Mononuclear cell (primary cell): Measurements from ENCODE around the gene FUNDC1. TPM values are rescaled to one million over a fixed set of nuclear protein-coding genes. Genes with fewer than 3 reads are reported as not detected.

Experiments used
- H3K27me3 ChIP-seq: 2 replicates; pipeline ENCODE4 v1.6.0; 2011; ENCODE audit warnings: low read length, control low read depth; ENCODE audit not compliant: insufficient read depth
- H3K4me1 ChIP-seq: 2 replicates; pipeline ENCODE4 v1.5.1; 2011; ENCODE audit warnings: mild to moderate bottlenecking, low read length, control low read depth; ENCODE audit not compliant: insufficient read depth
- H3K4me3 ChIP-seq: 2 replicates; pipeline ENCODE4 v1.5.1; 2011; ENCODE audit warnings: mild to moderate bottlenecking, low read length, moderate library complexity
- H3K9me3 ChIP-seq: 2 replicates; pipeline ENCODE4 v1.5.1; 2011; ENCODE audit warnings: low read depth, mild to moderate bottlenecking, control low read depth, low read length
- total RNA-seq: library from RNA; depleted of rRNA; stranded (reverse); fragments of >200 nt; gene quantifications from one replicate; pipeline ENCODE4 v1.2.3, GENCODE V29; 2012

FUNDC1 gene
- total RNA-seq, 1 donor: 12.5 TPM

DNA sequence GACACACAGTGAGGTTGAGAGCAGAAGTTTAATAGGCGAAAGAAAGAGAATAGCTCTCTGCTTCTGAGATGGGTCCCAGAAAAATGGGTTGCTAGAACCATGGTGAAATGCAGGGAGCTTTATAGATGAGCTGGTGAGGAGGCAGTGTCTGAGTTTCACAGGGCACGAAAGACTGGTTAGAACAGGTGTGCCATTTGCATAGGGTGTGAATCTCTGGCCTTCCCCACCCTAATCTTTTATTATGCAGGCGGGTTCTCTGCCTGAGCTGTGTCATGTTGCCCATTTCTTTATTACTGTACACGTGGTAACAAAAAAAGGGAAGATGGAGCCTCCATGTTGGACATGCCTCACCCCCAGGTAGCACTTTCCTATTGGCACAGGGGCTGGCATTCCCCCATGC lies 39.1 kb downstream of the FUNDC1 start:
- H3K9me3 ChIP-seq: no peaks in the 10 kb centered on the region
- H3K4me3 ChIP-seq: no peak overlapping the region
- H3K4me1 ChIP-seq: no peaks in the 10 kb centered on the region
- H3K27me3 ChIP-seq: no peaks in the 10 kb centered on the region

DNA sequence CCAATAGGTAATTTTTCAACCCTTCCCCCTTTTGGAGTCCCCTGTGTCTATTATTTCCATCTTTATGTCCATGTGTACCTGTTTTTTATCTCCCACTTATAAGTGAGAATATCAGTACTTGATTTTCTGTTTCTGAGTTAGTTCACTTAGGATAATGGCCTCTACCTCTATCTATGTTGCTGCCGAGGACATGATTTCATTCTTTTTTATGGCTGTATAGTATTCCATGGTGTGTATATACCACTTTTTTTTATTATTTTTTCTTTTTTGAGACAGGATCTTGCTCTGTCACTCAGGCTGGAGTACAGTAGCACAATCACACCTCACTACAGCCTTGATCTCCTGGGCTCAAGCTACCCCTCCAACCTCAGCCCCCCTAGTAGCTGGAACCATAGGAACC lies 47.6 kb downstream of the FUNDC1 start:
- Histone ChIP-seq H3K27me3 (no peaks in the 10 kb centered on the region), H3K4me3 (no peak overlapping the region), H3K9me3 (no peaks in the 10 kb centered on the region), H3K4me1 (no peaks in the 10 kb centered on the region)

DNA sequence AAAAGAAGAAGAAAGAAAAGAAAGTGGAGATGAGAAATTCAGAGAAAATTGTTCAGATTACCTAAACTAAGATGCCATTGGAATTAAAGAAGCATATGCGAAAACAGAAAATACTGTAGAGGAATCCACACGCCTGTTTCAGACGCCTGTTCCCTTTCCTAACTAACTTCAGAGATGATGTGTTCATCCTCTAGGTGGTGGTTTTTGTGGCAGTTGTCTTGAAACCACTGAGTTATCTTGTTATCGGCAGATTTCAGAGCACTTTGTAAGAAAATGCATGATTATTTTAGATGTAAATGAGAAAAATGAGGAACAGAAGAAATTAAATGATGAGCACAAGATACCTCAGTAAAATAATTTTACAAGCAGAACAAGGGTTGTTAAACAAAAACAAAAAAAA lies 48.3 kb downstream of the FUNDC1 start:
- no peak overlapping the region for H3K4me3 ChIP-seq
- H3K9me3 ChIP-seq: no peaks in the 10 kb centered on the region
- no peaks in the 10 kb centered on the region for H3K4me1 ChIP-seq
- no peaks in the 10 kb centered on the region for H3K27me3 ChIP-seq

- no peaks in the 10 kb centered on the region for H3K4me1 ChIP-seq
- H3K27me3 ChIP-seq: no peaks in the 10 kb centered on the region
- no peaks in the 10 kb centered on the region for H3K9me3 ChIP-seq
- H3K4me3 ChIP-seq: no peak overlapping the region
Observed at GRCh38 chrX:44489515-44489914, 53.1 kb downstream of the FUNDC1 start.

GRCh38 chrX:44484607-44485146 lies 58.0 kb downstream of the FUNDC1 start:
- H3K4me3 ChIP-seq: no peak overlapping the region
- no peaks in the 10 kb centered on the region for H3K9me3 ChIP-seq
- no peaks in the 10 kb centered on the region for H3K27me3 ChIP-seq
- no peaks in the 10 kb centered on the region for H3K4me1 ChIP-seq

DNA sequence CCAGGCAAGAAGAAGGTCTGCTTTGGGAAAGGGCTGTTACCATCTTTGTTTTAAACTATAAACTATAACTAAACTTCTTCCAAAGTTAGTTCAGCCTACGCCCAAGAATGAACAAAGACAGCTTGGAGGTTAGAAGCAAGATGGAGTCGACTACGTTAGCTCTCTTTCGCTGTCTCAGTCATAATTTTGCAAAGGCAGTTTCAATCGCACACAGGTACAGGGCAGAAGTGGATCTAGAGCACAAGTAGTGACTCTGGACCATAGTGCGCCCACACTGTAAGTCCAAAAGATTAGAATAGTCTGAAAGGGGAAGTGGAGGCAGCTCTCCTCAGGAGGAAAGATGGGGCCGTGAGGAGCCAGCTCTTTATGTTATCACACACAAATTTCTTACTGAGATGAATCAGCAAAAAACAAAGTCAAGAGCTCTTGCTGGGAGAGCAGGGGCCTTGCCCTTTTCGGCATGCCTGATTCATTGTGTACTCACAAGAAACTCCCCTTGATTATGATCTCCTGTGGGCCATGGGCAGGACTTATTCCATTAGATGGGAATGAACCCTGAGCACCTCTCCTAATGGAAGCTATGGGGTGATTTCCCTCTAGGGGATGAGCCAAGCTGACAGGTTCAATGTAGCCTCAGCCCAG lies 58.6 kb downstream of the FUNDC1 start:
- Histone ChIP-seq H3K4me1 (no peaks in the 10 kb centered on the region), H3K27me3 (no peaks in the 10 kb centered on the region), H3K9me3 (no peaks in the 10 kb centered on the region), H3K4me3 (no peak overlapping the region)

- Histone ChIP-seq H3K4me3 (no peak overlapping the region), H3K4me1 (no peaks in the 10 kb centered on the region), H3K27me3 (no peaks in the 10 kb centered on the region)
Observed at GRCh38 chrX:44482575-44482974, 60.1 kb downstream of the FUNDC1 start.

DNA sequence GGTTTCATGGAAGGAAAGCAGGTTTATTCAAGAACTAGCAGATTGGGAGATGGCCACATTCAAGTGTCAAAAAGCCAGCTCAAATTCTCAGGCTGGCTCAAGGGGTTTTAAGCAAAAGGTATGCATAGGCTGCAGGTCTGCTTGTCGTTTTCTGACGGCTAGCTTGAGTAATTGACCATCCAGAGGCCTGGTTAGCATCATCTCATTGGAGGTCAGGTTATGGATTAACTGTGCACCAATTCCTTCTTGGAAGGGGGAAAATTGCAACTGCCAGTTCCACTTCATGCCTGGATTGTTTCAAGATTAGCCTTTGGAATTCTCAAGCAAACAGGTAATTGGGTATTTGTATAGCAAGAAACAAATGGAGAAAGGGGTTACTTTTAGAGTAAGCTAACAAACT lies 62.1 kb downstream of the FUNDC1 start:
- H3K4me3 ChIP-seq: no peak overlapping the region
- H3K27me3 ChIP-seq: no peaks in the 10 kb centered on the region
- no peaks in the 10 kb centered on the region for H3K9me3 ChIP-seq
- H3K4me1 ChIP-seq: no peaks in the 10 kb centered on the region

More at GRCh38 chrX:44482575-44482974, 60.1 kb downstream of the FUNDC1 start:
- H3K9me3 ChIP-seq: no peaks in the 10 kb centered on the region

DNA sequence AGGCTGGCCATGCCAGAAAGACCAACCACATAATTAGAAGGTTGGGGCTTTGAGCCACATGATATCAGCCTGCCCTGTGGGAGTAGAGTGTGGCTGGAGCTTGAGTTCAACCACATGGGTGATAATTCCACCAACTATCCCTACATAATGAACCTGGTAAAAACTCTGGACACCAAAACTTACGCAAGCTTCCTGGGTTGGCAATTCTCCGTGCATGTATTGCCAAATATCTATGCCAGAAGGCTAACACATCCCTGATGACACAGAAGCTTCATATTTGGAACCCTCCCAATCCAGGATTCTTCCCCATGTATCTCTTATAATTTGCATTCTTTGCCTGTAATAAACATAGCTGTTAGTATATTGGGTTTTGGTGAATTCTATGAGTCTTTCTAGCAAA lies 68.2 kb downstream of the FUNDC1 start:
- Histone ChIP-seq H3K4me3 (no peak overlapping the region), H3K27me3 (no peaks in the 10 kb centered on the region), H3K9me3 (no peaks in the 10 kb centered on the region), H3K4me1 (no peaks in the 10 kb centered on the region)

Other genes with a start within 250 kb of the FUNDC1 start
- 6.1 TPM for gene EFHC2, start 199.2 kb downstream of the FUNDC1 start, total RNA-seq